ENCODE results near the gene MBD2.
"Not testable (repeated sequence)": the region's sequence is repeated elsewhere in the genome, so short reads cannot be mapped to it uniquely, and the experiment has no call there.

MBD2 gene

GRCh38 chr18:54223568-54224241, 764 bp downstream of the MBD2 start:
- peaks cover 13% of the 10 kb centered on the region for H3K36me3 Mint-ChIP-seq (ENCODE audit: low read depth)
- H3K9me3 Mint-ChIP-seq: no peaks in the 10 kb centered on the region
- H3K4me1 Mint-ChIP-seq (ENCODE audit: low read depth): peaks cover 35% of the 10 kb centered on the region
- H3K27ac Mint-ChIP-seq: peak overlapping the region; percentile 95
- H3K27me3 Mint-ChIP-seq (ENCODE audit: low read depth): no peaks in the 10 kb centered on the region
- peak; percentile 16 for DNase-seq (ENCODE audit: low spot score)
- peak overlapping the region; percentile 95 for H3K4me3 Mint-ChIP-seq

- peak; percentile 30 for DNase-seq (ENCODE audit: low spot score)
- no peaks in the 10 kb centered on the region for H3K27me3 Mint-ChIP-seq (ENCODE audit: low read depth)
- H3K27ac Mint-ChIP-seq: peak overlapping the region; percentile 95
- peaks cover 13% of the 10 kb centered on the region for H3K36me3 Mint-ChIP-seq (ENCODE audit: low read depth)
- no peaks in the 10 kb centered on the region for H3K9me3 Mint-ChIP-seq
- peaks cover 36% of the 10 kb centered on the region for H3K4me1 Mint-ChIP-seq (ENCODE audit: low read depth)
- H3K4me3 Mint-ChIP-seq: peak overlapping the region; percentile 95
Measured at GRCh38 chr18:54222922-54223567, 1.4 kb downstream of the MBD2 start.

GRCh38 chr18:54220406-54220805, 4.1 kb downstream of the MBD2 start:
- H3K4me1 Mint-ChIP-seq (ENCODE audit: low read depth): peaks cover 46% of the 10 kb centered on the region
- H3K36me3 Mint-ChIP-seq (ENCODE audit: low read depth): peaks cover 13% of the 10 kb centered on the region
- H3K4me3 Mint-ChIP-seq: no peak overlapping the region
- H3K27me3 Mint-ChIP-seq (ENCODE audit: low read depth): no peaks in the 10 kb centered on the region
- no peaks in the 10 kb centered on the region for H3K9me3 Mint-ChIP-seq
- H3K27ac Mint-ChIP-seq: no peak overlapping the region
- no peak for DNase-seq (ENCODE audit: low spot score)

GRCh38 chr18:54218803-54219202, 5.7 kb downstream of the MBD2 start:
- H3K4me1 Mint-ChIP-seq (ENCODE audit: low read depth): peaks cover 47% of the 10 kb centered on the region
- not testable (repeated sequence) for DNase-seq (ENCODE audit: low spot score); H3K4me3 Mint-ChIP-seq; H3K27me3 Mint-ChIP-seq (ENCODE audit: low read depth); H3K27ac Mint-ChIP-seq; H3K9me3 Mint-ChIP-seq
- peaks cover 17% of the 10 kb centered on the region for H3K36me3 Mint-ChIP-seq (ENCODE audit: low read depth)

- no peaks in the 10 kb centered on the region for H3K27me3 Mint-ChIP-seq (ENCODE audit: low read depth)
- peaks cover 47% of the 10 kb centered on the region for H3K4me1 Mint-ChIP-seq (ENCODE audit: low read depth)
- DNase-seq (ENCODE audit: low spot score): no peak
- peaks cover 19% of the 10 kb centered on the region for H3K36me3 Mint-ChIP-seq (ENCODE audit: low read depth)
- no peak overlapping the region for H3K27ac Mint-ChIP-seq
- H3K9me3 Mint-ChIP-seq: no peaks in the 10 kb centered on the region
- H3K4me3 Mint-ChIP-seq: no peak overlapping the region
Measured at GRCh38 chr18:54218299-54218698, 6.2 kb downstream of the MBD2 start.

- H3K36me3 Mint-ChIP-seq (ENCODE audit: low read depth): peaks cover 19% of the 10 kb centered on the region
- H3K9me3 Mint-ChIP-seq: no peaks in the 10 kb centered on the region
- no peak overlapping the region for H3K4me3 Mint-ChIP-seq
- DNase-seq (ENCODE audit: low spot score): no peak
- H3K4me1 Mint-ChIP-seq (ENCODE audit: low read depth): peaks cover 40% of the 10 kb centered on the region
- no peaks in the 10 kb centered on the region for H3K27me3 Mint-ChIP-seq (ENCODE audit: low read depth)
- no peak overlapping the region for H3K27ac Mint-ChIP-seq
Measured at GRCh38 chr18:54217624-54218023, 6.8 kb downstream of the MBD2 start.

GRCh38 chr18:54215069-54215468, 9.4 kb downstream of the MBD2 start:
- H3K4me1 Mint-ChIP-seq (ENCODE audit: low read depth): peaks cover 42% of the 10 kb centered on the region

GRCh38 chr18:54210463-54210862, 14.0 kb downstream of the MBD2 start:
- H3K4me3 Mint-ChIP-seq: no peak overlapping the region
- no peak overlapping the region for H3K27ac Mint-ChIP-seq
- H3K9me3 Mint-ChIP-seq: no peaks in the 10 kb centered on the region
- H3K27me3 Mint-ChIP-seq (ENCODE audit: low read depth): no peaks in the 10 kb centered on the region
- no peak for DNase-seq (ENCODE audit: low spot score)
- peaks cover 47% of the 10 kb centered on the region for H3K4me1 Mint-ChIP-seq (ENCODE audit: low read depth)
- peaks cover 12% of the 10 kb centered on the region for H3K36me3 Mint-ChIP-seq (ENCODE audit: low read depth)

More at GRCh38 chr18:54215069-54215468, 9.4 kb downstream of the MBD2 start:
- Mint-ChIP-seq H3K4me3 (no peak overlapping the region), H3K36me3 (ENCODE audit: low read depth) (peaks cover 12% of the 10 kb centered on the region), H3K27ac (peak overlapping the region; percentile 52), H3K9me3 (no peaks in the 10 kb centered on the region), H3K27me3 (ENCODE audit: low read depth) (no peaks in the 10 kb centered on the region)
- no peak for DNase-seq (ENCODE audit: low spot score)

- H3K27me3 Mint-ChIP-seq (ENCODE audit: low read depth): no peaks in the 10 kb centered on the region
- H3K36me3 Mint-ChIP-seq (ENCODE audit: low read depth): peaks cover 12% of the 10 kb centered on the region
- peak overlapping the region; percentile 55 for H3K27ac Mint-ChIP-seq
- peak overlapping the region; percentile 30 for H3K4me3 Mint-ChIP-seq
- no peak for DNase-seq (ENCODE audit: low spot score)
- peaks cover 42% of the 10 kb centered on the region for H3K4me1 Mint-ChIP-seq (ENCODE audit: low read depth)
- no peaks in the 10 kb centered on the region for H3K9me3 Mint-ChIP-seq
Measured at GRCh38 chr18:54209471-54210180, 14.8 kb downstream of the MBD2 start.

GRCh38 chr18:54206447-54206846, 18.0 kb downstream of the MBD2 start:
- H3K36me3 Mint-ChIP-seq (ENCODE audit: low read depth): peaks cover 21% of the 10 kb centered on the region
- no peaks in the 10 kb centered on the region for H3K9me3 Mint-ChIP-seq
- no peaks in the 10 kb centered on the region for H3K27me3 Mint-ChIP-seq (ENCODE audit: low read depth)
- no peak overlapping the region for H3K27ac Mint-ChIP-seq
- H3K4me3 Mint-ChIP-seq: peak overlapping the region; percentile 27
- no peak for DNase-seq (ENCODE audit: low spot score)
- H3K4me1 Mint-ChIP-seq (ENCODE audit: low read depth): peaks cover 31% of the 10 kb centered on the region

GRCh38 chr18:54205959-54206358, 18.5 kb downstream of the MBD2 start:
- H3K27me3 Mint-ChIP-seq (ENCODE audit: low read depth): no peaks in the 10 kb centered on the region
- H3K4me1 Mint-ChIP-seq (ENCODE audit: low read depth): peaks cover 28% of the 10 kb centered on the region
- DNase-seq (ENCODE audit: low spot score): no peak
- no peak overlapping the region for H3K4me3 Mint-ChIP-seq
- H3K9me3 Mint-ChIP-seq: no peaks in the 10 kb centered on the region
- H3K36me3 Mint-ChIP-seq (ENCODE audit: low read depth): peaks cover 25% of the 10 kb centered on the region
- H3K27ac Mint-ChIP-seq: no peak overlapping the region

- H3K4me3 Mint-ChIP-seq; H3K27me3 Mint-ChIP-seq (ENCODE audit: low read depth); DNase-seq (ENCODE audit: low spot score); H3K27ac Mint-ChIP-seq; H3K9me3 Mint-ChIP-seq: not testable (repeated sequence)
- Mint-ChIP-seq H3K36me3 (ENCODE audit: low read depth) (peaks cover 25% of the 10 kb centered on the region), H3K4me1 (ENCODE audit: low read depth) (peaks cover 28% of the 10 kb centered on the region)
Measured at GRCh38 chr18:54205448-54205847, 19.0 kb downstream of the MBD2 start.

GRCh38 chr18:54204883-54205282, 19.6 kb downstream of the MBD2 start:
- Mint-ChIP-seq H3K27me3 (ENCODE audit: low read depth) (no peaks in the 10 kb centered on the region), H3K27ac (no peak overlapping the region), H3K9me3 (no peaks in the 10 kb centered on the region), H3K4me1 (ENCODE audit: low read depth) (peaks cover 25% of the 10 kb centered on the region), H3K4me3 (no peak overlapping the region), H3K36me3 (ENCODE audit: low read depth) (peaks cover 28% of the 10 kb centered on the region)
- DNase-seq (ENCODE audit: low spot score): no peak

GRCh38 chr18:54203914-54204313, 20.6 kb downstream of the MBD2 start:
- no peak for DNase-seq (ENCODE audit: low spot score)
- peaks cover 35% of the 10 kb centered on the region for H3K36me3 Mint-ChIP-seq (ENCODE audit: low read depth)
- peaks cover 24% of the 10 kb centered on the region for H3K4me1 Mint-ChIP-seq (ENCODE audit: low read depth)

More at GRCh38 chr18:54203914-54204313, 20.6 kb downstream of the MBD2 start:
- H3K4me3 Mint-ChIP-seq: no peak overlapping the region
- no peaks in the 10 kb centered on the region for H3K27me3 Mint-ChIP-seq (ENCODE audit: low read depth)
- no peak overlapping the region for H3K27ac Mint-ChIP-seq
- H3K9me3 Mint-ChIP-seq: no peaks in the 10 kb centered on the region

All from T-helper 2 cell treated with Interferon-gamma antibody and Interleukin-4, amounts not matched to agents 5 μg/mL and 100 μg/mL, for 36 hours (primary cell).